RWPE2 (cell line): ENCODE results near the gene KLK12.

Experiments
- ATAC-seq: fragments of 200-7000 bp; cut with Tn5 transposase; 3 replicates; pipeline ENCODE4 v1.9.1; 2021; ENCODE audit warnings: low read depth
- DNase-seq: peaks from one replicate; pipeline ENCODE4 v3.0.0-alpha.2; 2020; ENCODE audit warnings: low spot score
- H3K27ac ChIP-seq: fragments of 450-650 bp; 2 replicates; pipeline ENCODE4 v1.5.1; 2017; ENCODE audit warnings: mild to moderate bottlenecking; ENCODE audit not compliant: poor library complexity, severe bottlenecking
- H3K27me3 ChIP-seq: fragments of 250-450 bp; sonication (Bioruptor Pico); 2 replicates; pipeline ENCODE4 v1.5.1; 2021; ENCODE audit warnings: mild to moderate bottlenecking, moderate library complexity; ENCODE audit not compliant: insufficient read depth, poor library complexity, severe bottlenecking
- H3K36me3 ChIP-seq: fragments of 250-450 bp; sonication (Bioruptor Pico); 2 replicates; pipeline ENCODE4 v1.5.1; 2020; ENCODE audit warnings: low read depth, mild to moderate bottlenecking, moderate library complexity
- H3K4me1 ChIP-seq: fragments of 250-450 bp; sonication (Bioruptor Pico); 2 replicates; pipeline ENCODE4 v1.5.1; 2021; ENCODE audit warnings: mild to moderate bottlenecking, moderate library complexity; ENCODE audit not compliant: insufficient read depth, poor library complexity, severe bottlenecking
- H3K4me3 ChIP-seq: fragments of 250-450 bp; sonication (Bioruptor Pico); 2 replicates; pipeline ENCODE4 v1.5.1; 2021; ENCODE audit warnings: mild to moderate bottlenecking, moderate library complexity; ENCODE audit not compliant: severe bottlenecking
- H3K9me3 ChIP-seq: fragments of 250-450 bp; sonication (Bioruptor Pico); 2 replicates; pipeline ENCODE4 v1.5.1; 2021; ENCODE audit warnings: mild to moderate bottlenecking, moderate library complexity; ENCODE audit not compliant: severe bottlenecking
- TF ChIP-seq, protein P1 (sequence below): fragments of 450-650 bp; IDR thresholded peaks from one replicate; pipeline ENCODE4 v1.5.1; 2017; ENCODE audit warnings: mild to moderate bottlenecking, moderate library complexity; ENCODE audit not compliant: poor library complexity, severe bottlenecking

Gene KLK12

DNA sequence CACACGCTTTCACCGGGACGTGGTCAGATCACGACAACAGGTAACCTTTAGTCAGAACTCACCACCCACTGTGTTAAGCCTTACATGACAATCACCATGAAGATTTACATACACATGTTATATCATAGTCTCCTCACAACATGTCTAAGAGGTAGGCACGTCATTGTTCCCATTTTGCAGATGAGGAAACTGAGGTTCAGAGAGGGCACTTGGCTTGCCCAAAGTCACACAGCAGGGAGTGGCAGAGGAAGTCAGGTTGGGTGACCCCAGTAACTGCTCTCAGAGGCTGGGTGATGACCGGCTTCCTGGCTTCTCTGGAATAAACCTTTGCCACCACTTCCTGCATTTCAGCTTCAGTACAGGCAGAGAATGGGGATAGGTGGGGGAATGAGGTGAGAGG lies 20.6 kb downstream of the KLK12 start:
- ATAC-seq (no peak), DNase-seq (no peak)

DNA sequence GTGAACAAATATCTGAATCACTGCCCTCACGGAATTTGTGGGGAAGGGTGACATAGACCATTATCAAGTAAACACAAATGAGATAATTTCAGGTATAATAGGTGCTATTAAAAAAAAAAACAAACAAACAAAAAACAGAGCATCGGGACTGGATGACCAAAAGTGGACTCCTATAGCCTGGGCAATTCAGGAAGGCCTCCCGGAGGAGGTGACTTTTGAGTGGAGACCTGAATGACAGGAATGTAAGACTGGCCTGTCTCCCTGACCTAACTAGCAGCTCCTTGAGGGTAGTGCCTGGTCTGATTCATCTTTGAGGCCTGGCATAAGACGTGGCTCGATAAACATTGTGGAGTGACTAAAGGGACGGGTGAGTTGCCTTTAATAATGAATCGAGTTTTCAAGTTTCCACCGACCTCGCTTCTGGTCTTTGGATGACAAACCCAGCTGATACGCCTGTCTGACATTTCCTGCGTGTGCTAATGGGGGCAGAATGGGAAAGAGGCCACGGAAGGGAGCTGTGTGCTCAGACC lies 22.1 kb downstream of the KLK12 start:
- Histone ChIP-seq H3K9me3 (no peaks in the 10 kb centered on the region), H3K36me3 (no peaks in the 10 kb centered on the region), H3K27me3 (peaks cover 10% of the 10 kb centered on the region), H3K4me1 (peaks cover 17% of the 10 kb centered on the region), H3K27ac (no peak overlapping the region), H3K4me3 (no peak overlapping the region)
- DNase-seq (no peak), ATAC-seq (no peak)
- TF ChIP-seq, protein P1, sequence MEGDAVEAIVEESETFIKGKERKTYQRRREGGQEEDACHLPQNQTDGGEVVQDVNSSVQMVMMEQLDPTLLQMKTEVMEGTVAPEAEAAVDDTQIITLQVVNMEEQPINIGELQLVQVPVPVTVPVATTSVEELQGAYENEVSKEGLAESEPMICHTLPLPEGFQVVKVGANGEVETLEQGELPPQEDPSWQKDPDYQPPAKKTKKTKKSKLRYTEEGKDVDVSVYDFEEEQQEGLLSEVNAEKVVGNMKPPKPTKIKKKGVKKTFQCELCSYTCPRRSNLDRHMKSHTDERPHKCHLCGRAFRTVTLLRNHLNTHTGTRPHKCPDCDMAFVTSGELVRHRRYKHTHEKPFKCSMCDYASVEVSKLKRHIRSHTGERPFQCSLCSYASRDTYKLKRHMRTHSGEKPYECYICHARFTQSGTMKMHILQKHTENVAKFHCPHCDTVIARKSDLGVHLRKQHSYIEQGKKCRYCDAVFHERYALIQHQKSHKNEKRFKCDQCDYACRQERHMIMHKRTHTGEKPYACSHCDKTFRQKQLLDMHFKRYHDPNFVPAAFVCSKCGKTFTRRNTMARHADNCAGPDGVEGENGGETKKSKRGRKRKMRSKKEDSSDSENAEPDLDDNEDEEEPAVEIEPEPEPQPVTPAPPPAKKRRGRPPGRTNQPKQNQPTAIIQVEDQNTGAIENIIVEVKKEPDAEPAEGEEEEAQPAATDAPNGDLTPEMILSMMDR, result no peak

More for the DNA sequence above, 20.6 kb downstream of the KLK12 start:
- TF ChIP-seq, protein P1, result no peak
- Histone ChIP-seq H3K4me1 (peaks cover 17% of the 10 kb centered on the region), H3K27ac (no peak overlapping the region), H3K27me3 (peaks cover 22% of the 10 kb centered on the region), H3K9me3 (no peaks in the 10 kb centered on the region), H3K36me3 (no peaks in the 10 kb centered on the region), H3K4me3 (no peak overlapping the region)

DNA sequence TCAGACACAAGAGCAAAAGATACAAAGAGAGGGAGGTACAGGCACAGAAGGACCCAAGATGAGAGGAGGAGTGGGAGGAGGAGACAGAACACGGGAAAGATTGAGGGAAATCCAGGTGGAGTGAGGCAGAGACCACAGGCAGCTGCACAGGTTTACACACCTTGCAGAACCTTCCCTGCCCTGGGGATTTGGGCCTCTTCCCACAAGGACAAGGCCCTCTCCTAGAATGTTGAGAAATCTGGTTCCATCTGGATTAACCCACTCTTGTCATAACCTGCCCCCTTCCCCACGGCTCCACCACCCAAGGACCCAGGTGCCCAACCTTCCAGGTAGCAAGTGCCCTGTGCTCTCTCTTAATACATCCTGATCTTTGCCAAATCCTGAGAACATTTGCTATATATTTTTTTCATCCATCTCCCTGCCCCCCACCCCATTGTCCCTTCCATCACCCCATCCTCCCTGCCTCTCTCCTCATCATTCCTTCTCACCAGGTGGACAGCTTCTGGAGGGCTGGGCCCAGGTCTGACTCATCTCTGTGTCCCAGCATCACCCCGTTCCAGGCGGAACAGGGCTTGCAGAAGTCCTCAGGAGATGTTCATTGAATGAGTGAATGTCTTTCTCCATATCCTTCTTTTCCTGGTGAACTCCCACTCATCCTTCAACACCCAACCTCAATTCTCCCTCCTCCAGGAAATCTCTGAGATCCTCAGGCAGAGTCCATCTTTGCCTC lies 24.6 kb downstream of the KLK12 start:
- DNase-seq (no peak), ATAC-seq (peak; percentile 84)
- Histone ChIP-seq H3K9me3 (no peaks in the 10 kb centered on the region), H3K4me3 (no peak overlapping the region), H3K27me3 (no peaks in the 10 kb centered on the region), H3K36me3 (no peaks in the 10 kb centered on the region), H3K27ac (peak overlapping the region; percentile 45), H3K4me1 (peaks cover 17% of the 10 kb centered on the region)
- TF ChIP-seq, protein P1, result no peak

DNA sequence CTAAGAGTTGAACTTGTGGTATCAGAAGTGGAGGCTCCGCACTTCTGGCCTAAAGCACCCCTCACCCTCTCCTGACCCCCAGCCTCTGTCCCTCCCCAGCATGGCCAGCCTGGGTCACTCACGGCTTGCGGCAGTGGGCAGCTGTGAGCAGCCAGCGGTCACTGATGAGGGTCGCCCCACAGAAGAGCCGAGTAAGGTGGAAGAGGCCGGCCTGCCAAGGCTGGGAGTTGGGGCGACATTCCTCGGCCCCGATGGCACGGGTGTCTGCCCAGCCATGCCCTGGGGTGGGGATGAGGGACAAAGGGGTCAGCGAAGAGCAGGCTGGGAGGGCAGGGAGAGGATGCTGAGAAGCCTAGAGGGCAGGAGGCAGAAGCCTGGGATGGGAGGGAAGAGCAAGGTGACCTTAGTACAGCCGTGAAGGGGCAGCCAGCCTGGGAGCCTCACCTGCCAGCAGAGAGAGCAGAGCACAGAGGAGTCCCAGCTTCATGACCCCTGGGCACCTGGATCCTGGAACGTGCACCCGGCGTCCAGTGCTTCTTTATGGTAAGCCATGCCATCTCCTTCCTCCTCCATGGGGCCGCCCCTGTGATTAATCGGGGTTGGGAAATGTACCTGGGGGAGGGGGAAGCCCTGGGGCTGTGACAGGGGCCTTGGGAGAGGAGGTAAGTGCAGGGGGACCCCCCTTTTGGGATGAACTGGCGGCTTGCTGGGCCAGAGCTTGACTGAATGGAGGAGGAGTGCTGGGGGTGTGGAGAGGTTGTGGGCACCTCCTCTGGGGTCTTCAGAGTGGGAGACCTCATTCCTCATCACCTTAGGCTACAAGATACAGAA lies 25.5 kb downstream of the KLK12 start:
- Histone ChIP-seq H3K4me1 (peaks cover 17% of the 10 kb centered on the region), H3K4me3 (no peak overlapping the region), H3K27me3 (no peaks in the 10 kb centered on the region), H3K9me3 (no peaks in the 10 kb centered on the region), H3K27ac (peak overlapping the region; percentile 45), H3K36me3 (no peaks in the 10 kb centered on the region)
- no peak for DNase-seq
- TF ChIP-seq, protein P1, result no peak
- no peak for ATAC-seq
